ENCODE results near the gene NPIPA7.
"Not testable (repeated sequence)": the region's sequence is repeated elsewhere in the genome, so short reads cannot be mapped to it uniquely, and the experiment has no call there.

The NPIPA7 gene

GRCh38 chr16:16378840-16379239 is at the start of gene NPIPA7:
Gene NPIPA7, plus strand, starts transcription at chr16:16379140. Its CDS starts 105 bp downstream, at chr16:16379245.
- DNase-seq, result not testable (repeated sequence)

GRCh38 chr16:16331466-16331865 is 47.5 kb upstream of the NPIPA7 start:
- DNase-seq, result not testable (repeated sequence)

DNA sequence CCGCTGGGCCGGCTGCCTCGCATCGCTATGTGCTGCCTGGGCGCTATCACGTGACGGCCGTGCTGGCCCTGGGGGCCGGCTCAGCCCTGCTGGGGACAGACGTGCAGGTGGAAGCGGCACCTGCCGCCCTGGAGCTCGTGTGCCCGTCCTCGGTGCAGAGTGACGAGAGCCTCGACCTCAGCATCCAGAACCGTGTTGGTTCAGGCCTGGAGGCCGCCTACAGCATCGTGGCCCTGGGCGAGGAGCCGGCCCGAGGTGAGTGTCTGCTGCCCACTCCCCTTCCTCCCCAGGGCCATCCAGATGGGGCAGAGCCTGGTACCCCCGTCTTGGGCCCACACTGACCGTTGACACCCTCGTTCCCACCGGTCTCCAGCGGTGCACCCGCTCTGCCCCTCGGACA is 21.4 kb upstream of the NPIPA7 start:
- not testable (repeated sequence) for DNase-seq

GRCh38 chr16:16358539-16359240 is 20.2 kb upstream of the NPIPA7 start:
- DNase-seq, result not testable (repeated sequence)

DNA sequence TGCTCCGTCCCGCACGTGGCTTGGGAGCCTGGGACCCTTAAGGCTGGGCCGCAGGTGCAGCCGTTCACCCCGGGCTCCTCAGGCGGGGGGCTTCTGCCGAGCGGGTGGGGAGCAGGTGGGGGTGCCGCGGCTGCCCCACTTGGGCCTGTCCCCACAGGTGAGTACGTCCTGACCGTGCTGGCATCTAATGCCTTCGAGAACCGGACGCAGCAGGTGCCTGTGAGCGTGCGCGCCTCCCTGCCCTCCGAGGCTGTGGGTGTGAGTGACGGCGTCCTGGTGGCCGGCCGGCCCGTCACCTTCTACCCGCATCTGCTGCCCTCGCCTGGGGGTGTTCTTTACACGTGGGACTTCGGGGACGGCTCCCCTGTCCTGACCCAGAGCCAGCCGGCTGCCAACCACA is 15.3 kb upstream of the NPIPA7 start:
- not testable (repeated sequence) for DNase-seq

DNA sequence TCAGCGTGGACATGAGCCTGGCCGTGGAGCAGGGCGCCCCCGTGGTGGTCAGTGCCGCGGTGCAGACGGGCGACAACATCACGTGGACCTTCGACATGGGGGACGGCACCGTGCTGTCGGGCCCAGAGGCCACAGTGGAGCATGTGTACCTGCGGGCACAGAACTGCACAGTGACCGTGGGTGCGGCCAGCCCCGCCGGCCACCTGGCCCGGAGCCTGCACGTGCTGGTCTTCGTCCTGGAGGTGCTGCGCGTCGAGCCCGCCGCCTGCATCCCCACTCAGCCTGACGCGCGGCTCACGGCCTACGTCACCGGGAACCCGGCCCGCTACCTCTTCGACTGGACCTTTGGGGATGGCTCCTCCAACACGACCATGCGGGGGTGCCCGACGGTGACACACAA is 14.8 kb upstream of the NPIPA7 start:
- not testable (repeated sequence) for DNase-seq

- not testable (repeated sequence) for DNase-seq
Measured at GRCh38 chr16:16364701-16365100, 14.2 kb upstream of the NPIPA7 start.

- DNase-seq, result not testable (repeated sequence)
Measured at GRCh38 chr16:16365319-16365718, 13.6 kb upstream of the NPIPA7 start.

- DNase-seq, result not testable (repeated sequence)
Measured at GRCh38 chr16:16365851-16366250, 13.1 kb upstream of the NPIPA7 start.

- not testable (repeated sequence) for DNase-seq
Measured at GRCh38 chr16:16366552-16367284, 12.2 kb upstream of the NPIPA7 start.

- not testable (repeated sequence) for DNase-seq
Measured at GRCh38 chr16:16367285-16367628, 11.7 kb upstream of the NPIPA7 start.

- not testable (repeated sequence) for DNase-seq
Measured at GRCh38 chr16:16369081-16369856, 9.7 kb upstream of the NPIPA7 start.

GRCh38 chr16:16371136-16371735 is 7.7 kb upstream of the NPIPA7 start:
- not testable (repeated sequence) for DNase-seq

DNA sequence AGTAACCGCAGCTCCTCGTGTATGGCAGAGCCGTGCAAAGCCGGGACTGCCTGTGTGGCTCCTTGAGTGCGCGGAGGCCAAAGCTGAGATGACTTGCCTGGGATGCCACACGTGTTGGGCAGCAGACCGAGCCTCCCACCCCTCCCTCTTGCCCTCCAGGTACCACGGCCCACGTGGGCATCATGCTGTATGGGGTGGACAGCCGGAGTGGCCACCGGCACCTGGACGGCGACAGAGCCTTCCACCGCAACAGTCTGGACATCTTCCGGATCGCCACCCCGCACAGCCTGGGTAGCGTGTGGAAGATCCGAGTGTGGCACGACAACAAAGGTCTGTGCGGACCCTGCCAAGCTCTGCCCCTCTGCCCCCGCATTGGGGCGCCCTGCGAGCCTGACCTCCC is 4.7 kb upstream of the NPIPA7 start:
- not testable (repeated sequence) for DNase-seq

GRCh38 chr16:16399685-16400084 is 20.7 kb downstream of the NPIPA7 start:
- DNase-seq, result not testable (repeated sequence)

DNA sequence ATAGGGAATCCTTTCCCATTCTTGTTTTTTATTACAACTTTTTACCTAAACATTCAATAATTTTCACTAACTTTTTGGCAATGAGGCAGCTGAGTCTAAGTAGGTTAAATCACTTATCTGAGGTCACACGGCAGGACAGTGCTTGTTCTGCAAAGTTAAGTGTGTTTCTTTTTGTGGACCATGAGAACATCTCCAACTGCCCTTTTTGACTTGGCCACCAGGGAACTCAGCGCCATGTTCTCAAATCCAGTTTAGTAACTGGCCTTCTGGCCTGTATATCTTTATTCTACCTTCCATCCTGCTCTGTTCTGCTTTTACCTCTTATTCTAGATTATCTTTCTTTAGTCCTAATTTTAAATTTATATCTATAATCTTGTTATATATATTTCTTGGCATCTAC is 23.4 kb downstream of the NPIPA7 start:
- DNase-seq, result not testable (repeated sequence)

DNA sequence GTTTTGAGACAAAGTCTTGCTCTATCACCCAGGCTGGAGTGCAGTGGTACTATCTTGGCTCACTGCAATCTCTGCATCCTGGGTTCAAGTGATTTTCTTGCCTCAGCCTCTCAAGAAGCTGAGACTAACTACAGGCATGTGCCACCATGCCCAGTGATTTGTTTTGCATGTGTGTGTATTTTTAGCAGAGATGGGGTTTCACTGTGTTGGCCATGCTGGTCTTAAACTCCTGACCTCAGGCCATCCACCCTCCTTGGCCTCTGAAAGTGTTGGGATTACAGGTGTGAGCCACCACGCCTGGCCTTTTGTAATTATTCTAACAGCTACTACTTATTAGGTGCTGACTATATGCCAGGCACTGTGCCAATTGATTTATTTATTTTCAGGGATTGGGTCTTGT is 25.3 kb downstream of the NPIPA7 start:
- DNase-seq, result not testable (repeated sequence)

- not testable (repeated sequence) for DNase-seq
Measured at GRCh38 chr16:16405421-16405820, 26.5 kb downstream of the NPIPA7 start.

DNA sequence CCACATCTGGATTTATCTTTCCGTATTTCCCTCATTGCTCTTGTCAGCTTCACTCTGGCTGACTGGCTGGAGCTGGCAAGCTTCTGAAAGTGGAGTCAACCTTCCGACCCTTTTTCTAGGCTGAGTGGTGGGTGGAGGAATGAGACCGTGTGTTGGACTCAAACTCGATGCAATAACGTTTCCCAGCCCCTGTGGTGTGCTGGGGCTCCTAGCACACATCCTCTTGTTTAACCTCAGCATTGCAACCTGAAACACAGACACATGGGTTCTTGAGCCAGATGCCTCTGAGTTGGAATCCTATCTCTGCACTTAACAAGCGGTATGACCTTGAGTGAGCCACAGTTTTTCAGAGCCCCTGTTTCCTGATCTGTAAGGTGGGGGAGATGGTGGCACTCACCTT is 29.5 kb downstream of the NPIPA7 start:
- not testable (repeated sequence) for DNase-seq

DNA sequence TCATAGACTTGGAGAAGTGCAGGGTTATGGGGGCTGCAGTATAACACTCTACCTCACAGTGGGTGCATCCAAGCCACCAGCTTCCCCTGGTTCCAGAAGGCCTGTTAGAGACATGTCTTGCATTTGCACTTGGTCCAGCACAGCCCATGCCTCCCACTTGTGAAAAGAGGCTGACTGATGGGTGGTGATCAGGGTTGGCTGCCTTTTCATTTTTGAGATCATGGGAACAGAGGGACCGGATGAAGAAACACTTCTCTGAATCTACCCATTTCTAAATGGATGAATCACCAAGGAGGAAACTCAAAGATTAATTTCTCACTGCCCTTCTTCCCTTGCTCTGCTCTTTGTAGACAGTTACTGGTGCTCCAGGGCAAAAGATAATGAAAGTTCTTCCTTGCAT is 34.8 kb downstream of the NPIPA7 start:
- DNase-seq, result not testable (repeated sequence)

DNA sequence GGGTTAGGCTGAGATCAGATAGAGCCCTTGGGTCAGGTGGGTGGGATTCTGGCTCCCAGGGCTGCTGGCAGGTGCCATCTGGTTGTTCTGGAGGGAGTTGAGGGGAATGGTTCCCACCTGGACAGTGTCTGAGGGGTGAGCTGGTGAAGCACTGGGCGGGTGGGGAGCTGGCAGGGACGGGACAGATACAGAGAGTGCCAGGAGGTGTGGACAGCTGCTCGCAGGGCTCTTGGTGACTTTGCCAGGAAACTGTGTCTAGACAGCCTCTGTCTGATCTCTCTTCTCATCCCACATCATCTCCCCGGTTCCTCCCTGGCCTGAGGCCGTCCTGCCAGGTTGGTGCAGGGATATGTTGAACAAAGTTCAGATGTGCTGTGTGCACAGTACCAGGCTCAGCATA is 38.1 kb downstream of the NPIPA7 start:
- DNase-seq, result not testable (repeated sequence)

- not testable (repeated sequence) for DNase-seq
Measured at GRCh38 chr16:16417914-16418544, 39.1 kb downstream of the NPIPA7 start.

Measured in NCI-H774 (cell line).